ENCODE data around the gene OR8S1. TPM values are rescaled to one million over a fixed set of nuclear protein-coding genes. Genes with fewer than 3 reads are reported as not detected.
"Not testable (repeated sequence)": the region's sequence is repeated elsewhere in the genome, so short reads cannot be mapped to it uniquely, and the experiment has no call there.

OR8S1 gene
- total and polyA plus RNA-seq, 4 donors = not detected

GRCh38 chr12:48542300-48542928 lies 17.0 kb downstream of the OR8S1 start (continued):
- TF ChIP-seq ZBTB33 (IDR thresholded peaks at IDR 0.05) = no peak
- no peak for TF ChIP-seq JUND (IDR thresholded peaks at IDR 0.05)
- TF ChIP-seq FOXA2 (IDR thresholded peaks at IDR 0.05) = no peak
- TF ChIP-seq NR2F2 (IDR thresholded peaks at IDR 0.05) = no peak
- no peak for TF ChIP-seq SP1 (IDR thresholded peaks at IDR 0.05)
- no peak for TF ChIP-seq ATF3 (IDR thresholded peaks at IDR 0.05)
- TF ChIP-seq HNF4A (conservative IDR thresholded peaks at IDR 0.05) = no peak
- no peak for TF ChIP-seq MAX (IDR thresholded peaks at IDR 0.05)

GRCh38 chr12:48545833-48546469 lies 20.5 kb downstream of the OR8S1 start:
- no peak overlapping the region for H3K9ac ChIP-seq (ENCODE audit: low read depth in 1 of 2, low read length in 2 of 2)
- WGBS = 53% methylated on average over 4 of the region's 4 CpGs
- no peak for DNase-seq (ENCODE audit: low spot score)
- TF ChIP-seq RXRA (IDR thresholded peaks at IDR 0.05) = no peak
- TF ChIP-seq SP1 (IDR thresholded peaks at IDR 0.05) = no peak
- TF ChIP-seq HNF4A (conservative IDR thresholded peaks at IDR 0.05) = no peak
- TF ChIP-seq GABPA (IDR thresholded peaks at IDR 0.05 in 1 of 2, conservative IDR thresholded peaks at IDR 0.05 in 1 of 2) = no peak
- no peak for TF ChIP-seq HNF4G (IDR thresholded peaks at IDR 0.05)
- TF ChIP-seq TAF1 (conservative IDR thresholded peaks at IDR 0.05) = no peak
- no peak for TF ChIP-seq JUND (IDR thresholded peaks at IDR 0.05)
- H3K4me3 ChIP-seq (ENCODE audit: low read depth in 1 of 3, low read length in 3 of 3) = no peak overlapping the region
- no peaks in the 10 kb centered on the region for H3K9me3 ChIP-seq (ENCODE audit: control insufficient read depth in 4 of 4, low read length in 3 of 4)
- H3K36me3 ChIP-seq (ENCODE audit: control insufficient read depth in 4 of 4, insufficient read depth in 3 of 4, low read depth in 1 of 4, low read length in 3 of 4) = no peaks in the 10 kb centered on the region
- no peak overlapping the region for H3K27ac ChIP-seq (ENCODE audit: low read depth in 1 of 2, low read length in 2 of 2)
- H3K27me3 ChIP-seq (ENCODE audit: control insufficient read depth in 4 of 4, insufficient read depth in 4 of 4, low read length in 3 of 4) = peaks cover 0 to 4% (median 0%) of the 10 kb centered on the region in 4 donors
- no peaks in the 10 kb centered on the region for H3K4me1 ChIP-seq (ENCODE audit: control insufficient read depth in 4 of 4, insufficient read depth in 4 of 4, low read length in 3 of 4)

GRCh38 chr12:48547012-48547411 lies 21.6 kb downstream of the OR8S1 start:
- H3K4me3 ChIP-seq (ENCODE audit: low read depth in 1 of 3, low read length in 3 of 3); H3K36me3 ChIP-seq (ENCODE audit: control insufficient read depth in 4 of 4, insufficient read depth in 3 of 4, low read depth in 1 of 4, low read length in 3 of 4); H3K9me3 ChIP-seq (ENCODE audit: control insufficient read depth in 4 of 4, low read length in 3 of 4); DNase-seq (ENCODE audit: low spot score); H3K4me1 ChIP-seq (ENCODE audit: control insufficient read depth in 4 of 4, insufficient read depth in 4 of 4, low read length in 3 of 4); H3K27me3 ChIP-seq (ENCODE audit: control insufficient read depth in 4 of 4, insufficient read depth in 4 of 4, low read length in 3 of 4); H3K27ac ChIP-seq (ENCODE audit: low read depth in 1 of 2, low read length in 2 of 2); H3K9ac ChIP-seq (ENCODE audit: low read depth in 1 of 2, low read length in 2 of 2): not testable (repeated sequence)
- 81% methylated on average over 2 of the region's 3 CpGs for WGBS

GRCh38 chr12:48551636-48552035 lies 26.2 kb downstream of the OR8S1 start:
- H3K9me3 ChIP-seq (ENCODE audit: control insufficient read depth in 4 of 4, low read length in 3 of 4); DNase-seq (ENCODE audit: low spot score); H3K9ac ChIP-seq (ENCODE audit: low read depth in 1 of 2, low read length in 2 of 2); H3K27me3 ChIP-seq (ENCODE audit: control insufficient read depth in 4 of 4, insufficient read depth in 4 of 4, low read length in 3 of 4); H3K4me1 ChIP-seq (ENCODE audit: control insufficient read depth in 4 of 4, insufficient read depth in 4 of 4, low read length in 3 of 4); H3K36me3 ChIP-seq (ENCODE audit: control insufficient read depth in 4 of 4, insufficient read depth in 3 of 4, low read depth in 1 of 4, low read length in 3 of 4); H3K4me3 ChIP-seq (ENCODE audit: low read depth in 1 of 3, low read length in 3 of 3); H3K27ac ChIP-seq (ENCODE audit: low read depth in 1 of 2, low read length in 2 of 2): not testable (repeated sequence)
- 88% methylated on average over 13 of the region's 13 CpGs for WGBS

GRCh38 chr12:48553666-48554343 lies 28.4 kb downstream of the OR8S1 start:
- not testable (repeated sequence) for H3K9ac ChIP-seq (ENCODE audit: low read depth in 1 of 2, low read length in 2 of 2); H3K27me3 ChIP-seq (ENCODE audit: control insufficient read depth in 4 of 4, insufficient read depth in 4 of 4, low read length in 3 of 4); H3K4me3 ChIP-seq (ENCODE audit: low read depth in 1 of 3, low read length in 3 of 3); H3K36me3 ChIP-seq (ENCODE audit: control insufficient read depth in 4 of 4, insufficient read depth in 3 of 4, low read depth in 1 of 4, low read length in 3 of 4); DNase-seq (ENCODE audit: low spot score); H3K4me1 ChIP-seq (ENCODE audit: control insufficient read depth in 4 of 4, insufficient read depth in 4 of 4, low read length in 3 of 4); H3K27ac ChIP-seq (ENCODE audit: low read depth in 1 of 2, low read length in 2 of 2); H3K9me3 ChIP-seq (ENCODE audit: control insufficient read depth in 4 of 4, low read length in 3 of 4)
- 60% methylated on average over 11 of the region's 11 CpGs for WGBS
